ENCODE data around the gene IFT80.
A peak's percentile ranks its signal among the peaks of the same experiment; 100 is the strongest.

The IFT80 gene

DNA sequence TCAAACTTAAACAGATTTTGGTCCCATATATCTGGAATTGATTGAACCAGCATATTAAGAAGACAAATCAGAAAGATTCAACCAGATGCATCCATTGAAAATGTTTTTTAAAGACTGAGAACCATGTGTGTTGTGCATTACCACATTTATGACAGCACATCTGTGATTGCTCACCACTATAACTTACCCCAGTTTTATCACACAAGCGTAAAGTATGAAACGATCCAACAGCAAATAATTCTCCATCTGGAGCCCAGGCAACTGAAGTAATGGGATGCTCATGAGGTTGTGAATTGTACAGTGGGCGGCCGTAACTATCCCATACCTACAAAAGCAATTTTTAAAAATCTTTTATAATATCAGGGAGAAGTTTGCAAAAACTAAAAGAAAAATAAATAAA is 43.2 kb downstream of the IFT80 start:
- no peaks in the 10 kb centered on the region for H3F3A ChIP-seq (ENCODE audit: insufficient read depth, low read length)
- H4K20me1 ChIP-seq (ENCODE audit: insufficient read depth, low read length), result no peaks in the 10 kb centered on the region
- H3K4me3 ChIP-seq (ENCODE audit: low read depth, low read length, poor library complexity, severe bottlenecking), result no peak overlapping the region
- H3K27ac ChIP-seq (ENCODE audit: low read depth, low read length, poor library complexity, severe bottlenecking), result no peak overlapping the region
- peaks cover 18% of the 10 kb centered on the region for H3K36me3 ChIP-seq (ENCODE audit: insufficient read depth, low read length)
- H3K27me3 ChIP-seq (ENCODE audit: insufficient read depth, low read length), result no peaks in the 10 kb centered on the region
- H3K9me3 ChIP-seq (ENCODE audit: low read length), result no peaks in the 10 kb centered on the region
- H2AFZ ChIP-seq (ENCODE audit: low read length), result no peak overlapping the region
- no peak overlapping the region for H3K9ac ChIP-seq (ENCODE audit: low read length)
- no peak overlapping the region for H3K4me2 ChIP-seq (ENCODE audit: low read length)
- no peaks in the 10 kb centered on the region for H3K79me2 ChIP-seq (ENCODE audit: insufficient read depth, low read length)
- no peaks in the 10 kb centered on the region for H3K4me1 ChIP-seq (ENCODE audit: insufficient read depth, low read length, severe bottlenecking)
- no peak for TF ChIP-seq EZH2 (IDR thresholded peaks at IDR 0.05; ENCODE audit: borderline replicate concordance, low read length)
- TF ChIP-seq, protein P1, sequence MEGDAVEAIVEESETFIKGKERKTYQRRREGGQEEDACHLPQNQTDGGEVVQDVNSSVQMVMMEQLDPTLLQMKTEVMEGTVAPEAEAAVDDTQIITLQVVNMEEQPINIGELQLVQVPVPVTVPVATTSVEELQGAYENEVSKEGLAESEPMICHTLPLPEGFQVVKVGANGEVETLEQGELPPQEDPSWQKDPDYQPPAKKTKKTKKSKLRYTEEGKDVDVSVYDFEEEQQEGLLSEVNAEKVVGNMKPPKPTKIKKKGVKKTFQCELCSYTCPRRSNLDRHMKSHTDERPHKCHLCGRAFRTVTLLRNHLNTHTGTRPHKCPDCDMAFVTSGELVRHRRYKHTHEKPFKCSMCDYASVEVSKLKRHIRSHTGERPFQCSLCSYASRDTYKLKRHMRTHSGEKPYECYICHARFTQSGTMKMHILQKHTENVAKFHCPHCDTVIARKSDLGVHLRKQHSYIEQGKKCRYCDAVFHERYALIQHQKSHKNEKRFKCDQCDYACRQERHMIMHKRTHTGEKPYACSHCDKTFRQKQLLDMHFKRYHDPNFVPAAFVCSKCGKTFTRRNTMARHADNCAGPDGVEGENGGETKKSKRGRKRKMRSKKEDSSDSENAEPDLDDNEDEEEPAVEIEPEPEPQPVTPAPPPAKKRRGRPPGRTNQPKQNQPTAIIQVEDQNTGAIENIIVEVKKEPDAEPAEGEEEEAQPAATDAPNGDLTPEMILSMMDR (IDR thresholded peaks at IDR 0.05; ENCODE audit: low read length), result no peak
- H3K9me2 ChIP-seq (ENCODE audit: low read depth, low read length), result no peaks in the 10 kb centered on the region

DNA sequence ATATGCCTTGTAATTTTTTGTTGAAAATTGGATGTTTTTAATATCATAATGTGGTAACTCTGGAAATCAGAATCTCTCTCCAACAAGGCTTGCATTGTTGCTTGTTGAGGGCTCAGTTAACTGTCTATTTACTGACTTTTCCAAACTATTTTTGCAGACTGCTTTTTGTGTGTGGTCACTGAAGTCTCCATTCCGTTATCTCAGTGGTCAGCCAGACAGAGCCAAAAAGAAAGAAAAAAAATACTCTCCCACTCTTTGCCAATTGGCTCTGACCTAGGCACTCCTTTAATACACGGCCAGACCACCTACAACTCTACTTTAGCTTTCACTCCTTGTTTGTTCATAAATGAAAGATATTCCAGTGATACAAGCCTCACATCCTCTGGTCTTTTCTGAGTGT is 52.5 kb downstream of the IFT80 start:
- no peak for TF ChIP-seq EZH2 (IDR thresholded peaks at IDR 0.05; ENCODE audit: borderline replicate concordance, low read length)
- TF ChIP-seq, protein P1 (IDR thresholded peaks at IDR 0.05; ENCODE audit: low read length), result no peak
- Histone ChIP-seq H3K9me2 (ENCODE audit: low read depth, low read length) (no peaks in the 10 kb centered on the region), H3K79me2 (ENCODE audit: insufficient read depth, low read length) (no peaks in the 10 kb centered on the region), H3K27me3 (ENCODE audit: insufficient read depth, low read length) (no peaks in the 10 kb centered on the region), H3K9me3 (ENCODE audit: low read length) (no peaks in the 10 kb centered on the region), H3K9ac (ENCODE audit: low read length) (no peak overlapping the region), H3K4me3 (ENCODE audit: low read depth, low read length, poor library complexity, severe bottlenecking) (no peak overlapping the region), H3K4me1 (ENCODE audit: insufficient read depth, low read length, severe bottlenecking) (no peaks in the 10 kb centered on the region), H3K36me3 (ENCODE audit: insufficient read depth, low read length) (no peaks in the 10 kb centered on the region), H3K4me2 (ENCODE audit: low read length) (no peak overlapping the region), H2AFZ (ENCODE audit: low read length) (no peak overlapping the region), H4K20me1 (ENCODE audit: insufficient read depth, low read length) (no peaks in the 10 kb centered on the region), H3F3A (ENCODE audit: insufficient read depth, low read length) (no peaks in the 10 kb centered on the region), H3K27ac (ENCODE audit: low read depth, low read length, poor library complexity, severe bottlenecking) (no peak overlapping the region)

DNA sequence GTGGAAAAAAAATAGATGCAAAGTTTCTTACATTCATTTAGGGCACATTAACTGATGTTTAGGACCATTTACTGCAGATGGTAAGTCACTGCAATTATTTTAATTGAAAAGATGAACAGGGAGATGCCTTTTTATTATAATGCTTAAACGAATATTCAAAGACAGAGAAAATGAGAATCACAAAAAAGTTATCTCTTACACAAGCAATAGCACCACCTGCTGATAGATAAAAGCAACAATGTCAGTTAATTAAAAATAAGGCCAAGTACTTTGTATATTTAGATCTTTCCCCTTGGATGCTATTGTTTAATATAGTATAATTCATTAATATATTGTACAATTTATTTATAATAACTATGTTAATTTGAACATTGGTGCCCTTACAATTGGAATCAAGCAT is 55.9 kb downstream of the IFT80 start:
- Histone ChIP-seq H3K27ac (ENCODE audit: low read depth, low read length, poor library complexity, severe bottlenecking) (no peak overlapping the region), H3K9me3 (ENCODE audit: low read length) (no peaks in the 10 kb centered on the region), H3K9ac (ENCODE audit: low read length) (no peak overlapping the region), H3K79me2 (ENCODE audit: insufficient read depth, low read length) (no peaks in the 10 kb centered on the region), H3K9me2 (ENCODE audit: low read depth, low read length) (no peaks in the 10 kb centered on the region), H3F3A (ENCODE audit: insufficient read depth, low read length) (no peaks in the 10 kb centered on the region), H3K4me1 (ENCODE audit: insufficient read depth, low read length, severe bottlenecking) (no peaks in the 10 kb centered on the region), H3K27me3 (ENCODE audit: insufficient read depth, low read length) (no peaks in the 10 kb centered on the region), H3K36me3 (ENCODE audit: insufficient read depth, low read length) (no peaks in the 10 kb centered on the region), H2AFZ (ENCODE audit: low read length) (no peak overlapping the region), H4K20me1 (ENCODE audit: insufficient read depth, low read length) (no peaks in the 10 kb centered on the region), H3K4me2 (ENCODE audit: low read length) (no peak overlapping the region), H3K4me3 (ENCODE audit: low read depth, low read length, poor library complexity, severe bottlenecking) (no peak overlapping the region)
- TF ChIP-seq, protein P1 (IDR thresholded peaks at IDR 0.05; ENCODE audit: low read length), result peak; percentile 49; the same call in 1 of the 2 replicates
- TF ChIP-seq EZH2 (IDR thresholded peaks at IDR 0.05; ENCODE audit: borderline replicate concordance, low read length), result no peak

All from OCI-LY1 (cell line).